Measurements from ENCODE around the gene IRF2BP1. TPM values are rescaled to one million over a fixed set of nuclear protein-coding genes. Genes with fewer than 3 reads are reported as not detected.
A peak's percentile ranks its signal among the peaks of the same experiment; 100 is the strongest.

Gene IRF2BP1
- polyA plus RNA-seq, 3 donors: 2.0 to 3.9 (median 2.1) TPM

- H3K27me3 ChIP-seq (ENCODE audit: control insufficient read depth in 2 of 2, insufficient read depth in 2 of 2, low read length in 2 of 2): no peaks in the 10 kb centered on the region
- Mint-ChIP-seq H3K9me3 (no peaks in the 10 kb centered on the region), H3K4me1 (peaks cover 23% of the 10 kb centered on the region), H3K4me3 (no peak overlapping the region), H3K36me3 (peaks cover 34 to 67% of the 10 kb centered on the region in 2 donors), H3K27me3 (ENCODE audit: low read depth in 3 of 3) (peaks cover 0 to 2% (median 0%) of the 10 kb centered on the region in 3 donors), H3K27ac (peak overlapping the region in 1 of 7 donors; percentile 44)
- peaks cover 29 to 54% of the 10 kb centered on the region in 2 donors for H3K36me3 ChIP-seq (replicated peaks in 1 of 2; ENCODE audit: control insufficient read depth in 1 of 2, insufficient read depth in 2 of 2, low read length in 2 of 2)
- TF ChIP-seq CTCF (IDR thresholded peaks at IDR 0.05): no peak
- no peak overlapping the region for H3K4me2 ChIP-seq (replicated peaks; ENCODE audit: extremely low read depth, low read length, poor library complexity, severe bottlenecking)
- H3K4me3 ChIP-seq (replicated peaks in 1 of 3; ENCODE audit: low read depth in 2 of 3, low read length in 3 of 3): no peak overlapping the region
- H3K27ac ChIP-seq (ENCODE audit: low read depth in 1 of 2, low read length in 2 of 2): no peak overlapping the region
- no peak for DNase-seq
- H3K79me2 ChIP-seq (ENCODE audit: insufficient read depth, low read length): no peaks in the 10 kb centered on the region
- H3K4me1 ChIP-seq (ENCODE audit: control insufficient read depth in 1 of 2, insufficient read depth in 2 of 2, low read length in 2 of 2): peaks cover 18 to 20% of the 10 kb centered on the region in 2 donors
- no peaks in the 10 kb centered on the region for H3K9me3 ChIP-seq (replicated peaks in 1 of 2; ENCODE audit: control insufficient read depth in 1 of 2, insufficient read depth in 1 of 2, low read length in 2 of 2)
- no peak overlapping the region for H2AFZ ChIP-seq (ENCODE audit: insufficient read depth, low read depth, low read length, poor library complexity, severe bottlenecking)
- WGBS (ENCODE audit: insufficient coverage): 98% methylated on average over 8 of the region's 9 CpGs
- intact Hi-C loops (cut with micrococcal nuclease): no loop called here
- no peak overlapping the region for H3K9ac ChIP-seq (ENCODE audit: insufficient read depth, low read length, poor library complexity, severe bottlenecking)
- H4K20me1 ChIP-seq (ENCODE audit: insufficient read depth, low read length): peaks cover 14% of the 10 kb centered on the region
These were observed 9.6 kb upstream of the IRF2BP1 start for GRCh38 chr19:45895519-45895972.

DNA sequence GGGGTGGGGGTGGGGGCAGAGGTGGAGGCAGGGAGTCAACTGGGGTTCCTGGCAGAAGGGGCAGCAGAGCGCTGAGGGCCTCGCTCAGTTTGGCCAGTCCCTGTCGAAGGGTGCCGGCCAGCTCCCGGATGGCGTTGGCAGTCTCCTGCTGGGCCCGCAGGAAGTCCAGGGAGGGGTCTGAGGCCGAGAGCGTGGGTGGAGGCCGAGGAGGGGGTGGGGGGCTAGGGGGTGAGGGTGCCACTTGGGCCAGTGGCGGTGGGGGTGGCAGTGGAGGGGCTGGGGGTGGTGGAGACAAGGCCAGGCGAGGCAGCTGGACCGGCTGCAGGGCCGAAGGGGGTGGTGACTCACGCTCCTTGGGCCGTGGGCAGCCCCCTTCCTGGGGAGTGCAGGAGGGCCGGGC lies 4.9 kb upstream of the IRF2BP1 start:
- no peak overlapping the region for H3K4me3 Mint-ChIP-seq
- H3K27ac ChIP-seq (ENCODE audit: low read depth in 1 of 2, low read length in 2 of 2): no peak overlapping the region
- H3K36me3 Mint-ChIP-seq: peaks cover 20 to 41% of the 10 kb centered on the region in 2 donors
- H3K36me3 ChIP-seq (replicated peaks in 1 of 2; ENCODE audit: control insufficient read depth in 1 of 2, insufficient read depth in 2 of 2, low read length in 2 of 2): peaks cover 15 to 17% of the 10 kb centered on the region in 2 donors
- no peak overlapping the region for H3K4me3 ChIP-seq (replicated peaks in 1 of 3; ENCODE audit: low read depth in 2 of 3, low read length in 3 of 3)
- no peaks in the 10 kb centered on the region for H3K27me3 Mint-ChIP-seq (ENCODE audit: low read depth in 3 of 3)
- H3K9ac ChIP-seq (ENCODE audit: insufficient read depth, low read length, poor library complexity, severe bottlenecking): no peak overlapping the region
- H3K27ac Mint-ChIP-seq: no peak overlapping the region
- no peaks in the 10 kb centered on the region for H3K79me2 ChIP-seq (ENCODE audit: insufficient read depth, low read length)
- 89% methylated on average over 9 of the region's 17 CpGs for WGBS (ENCODE audit: insufficient coverage)
- H3K4me1 ChIP-seq (ENCODE audit: control insufficient read depth in 1 of 2, insufficient read depth in 2 of 2, low read length in 2 of 2): peaks cover 19% of the 10 kb centered on the region in 2 donors
- TF ChIP-seq CTCF (IDR thresholded peaks at IDR 0.05): no peak
- no peaks in the 10 kb centered on the region for H3K9me3 ChIP-seq (replicated peaks in 1 of 2; ENCODE audit: control insufficient read depth in 1 of 2, insufficient read depth in 1 of 2, low read length in 2 of 2)
- no peak overlapping the region for H2AFZ ChIP-seq (ENCODE audit: insufficient read depth, low read depth, low read length, poor library complexity, severe bottlenecking)
- DNase-seq: no peak
- no peaks in the 10 kb centered on the region for H3K9me3 Mint-ChIP-seq
- H3K27me3 ChIP-seq (ENCODE audit: control insufficient read depth in 2 of 2, insufficient read depth in 2 of 2, low read length in 2 of 2): no peaks in the 10 kb centered on the region
- no peak overlapping the region for H3K4me2 ChIP-seq (replicated peaks; ENCODE audit: extremely low read depth, low read length, poor library complexity, severe bottlenecking)
- peaks cover 4% of the 10 kb centered on the region for H4K20me1 ChIP-seq (ENCODE audit: insufficient read depth, low read length)
- H3K4me1 Mint-ChIP-seq: peaks cover 16% of the 10 kb centered on the region
- intact Hi-C loops (cut with micrococcal nuclease): no loop called here

All from CD14-positive monocyte (primary cell).